CD14-positive monocyte (primary cell): ENCODE data around the gene FRMD4A. TPM values are rescaled to one million over a fixed set of nuclear protein-coding genes. Genes with fewer than 3 reads are reported as not detected.
"Not testable (repeated sequence)": the region's sequence is repeated elsewhere in the genome, so short reads cannot be mapped to it uniquely, and the experiment has no call there.

Experiments used
- DNase-seq, 3 donors: peaks; one replicate each; pipeline ENCODE4 v3.0.0-alpha.2; 2011 to 2022
- H2AFZ ChIP-seq: 2 replicates; pipeline ENCODE4 v1.6.0; 2012; ENCODE audit warnings: mild to moderate bottlenecking, low read depth, low read length, inconsistent platforms; ENCODE audit not compliant: insufficient read depth, poor library complexity, severe bottlenecking
- H3K27ac ChIP-seq, 2 donors: 1 replicate in 1 of 2; 2 replicates in 1 of 2; pipeline ENCODE4 v1.5.1; 2012 to 2013; ENCODE audit warnings: low read length in 2 of 2, control low read depth in 1 of 2, inconsistent platforms in 1 of 2, low read depth in 1 of 2, mild to moderate bottlenecking in 1 of 2
- H3K27me3 ChIP-seq, 2 donors: one replicate each; pipeline versions ENCODE4 v1.6.0 to v1.6.1; 2011 to 2013; ENCODE audit warnings: low read length in 2 of 2; ENCODE audit not compliant: control insufficient read depth in 2 of 2, insufficient read depth in 2 of 2
- H3K36me3 ChIP-seq, 2 donors: replicated peaks in 1 of 2; 1 replicate in 1 of 2; 2 replicates in 1 of 2; pipeline versions ENCODE4 v1.5.1 to v1.6.1; 2012 to 2013; ENCODE audit warnings: low read length in 2 of 2, control low read depth in 1 of 2, inconsistent platforms in 1 of 2, mild to moderate bottlenecking in 1 of 2; ENCODE audit not compliant: insufficient read depth in 2 of 2, control insufficient read depth in 1 of 2
- H3K4me1 ChIP-seq, 2 donors: 1 replicate in 1 of 2; 2 replicates in 1 of 2; pipeline versions ENCODE4 v1.5.1 to v1.6.1; 2012 to 2013; ENCODE audit warnings: low read length in 2 of 2, control low read depth in 1 of 2, inconsistent platforms in 1 of 2, mild to moderate bottlenecking in 1 of 2, moderate library complexity in 1 of 2; ENCODE audit not compliant: insufficient read depth in 2 of 2, control insufficient read depth in 1 of 2
- H3K4me2 ChIP-seq: replicated peaks from 2 replicates; pipeline ENCODE3; 2012; ENCODE audit warnings: low read length, moderate library complexity, mild to moderate bottlenecking; ENCODE audit not compliant: poor library complexity, severe bottlenecking; ENCODE audit errors: extremely low read depth
- H3K4me3 ChIP-seq, 3 experiments: fragments of 200-600 bp in 1 of 3; sonication (generic) in 1 of 3; replicated peaks in 1 of 3; 1 replicate in 2 of 3; 2 replicates in 1 of 3; pipeline ENCODE4 v1.5.1; 2011 to 2013; ENCODE audit warnings: low read length in 3 of 3, mild to moderate bottlenecking in 3 of 3, control low read depth in 2 of 3, low read depth in 2 of 3, inconsistent platforms in 1 of 3, moderate library complexity in 1 of 3
- H3K79me2 ChIP-seq: 2 replicates; pipeline ENCODE4 v1.6.0; 2012; ENCODE audit warnings: mild to moderate bottlenecking, control low read depth, inconsistent platforms, low read length, moderate library complexity; ENCODE audit not compliant: insufficient read depth
- H3K9ac ChIP-seq: 2 replicates; pipeline ENCODE4 v1.6.0; 2017; ENCODE audit warnings: low read length, mild to moderate bottlenecking; ENCODE audit not compliant: insufficient read depth, poor library complexity, severe bottlenecking
- H3K9me3 ChIP-seq, 2 donors: replicated peaks in 1 of 2; 1 replicate in 1 of 2; 2 replicates in 1 of 2; pipeline versions ENCODE4 v1.5.1 to v1.6.1; 2012 to 2013; ENCODE audit warnings: low read length in 2 of 2, control low read depth in 1 of 2; ENCODE audit not compliant: control insufficient read depth in 1 of 2, insufficient read depth in 1 of 2
- H4K20me1 ChIP-seq: 2 replicates; pipeline ENCODE4 v1.6.0; 2012; ENCODE audit warnings: mild to moderate bottlenecking, low read length, control low read depth, moderate library complexity; ENCODE audit not compliant: insufficient read depth
- H3K27ac Mint-ChIP-seq, 7 donors: one replicate each; pipeline ENCODE4 v1.8.0; 2020; ENCODE audit warnings: mild to moderate bottlenecking in 7 of 7, mixed read lengths in 7 of 7, moderate library complexity in 6 of 7, inconsistent platforms in 2 of 7
- H3K27me3 Mint-ChIP-seq, 3 donors: one replicate each; pipeline ENCODE4 v1.8.0; 2021 to 2022; ENCODE audit warnings: low read depth in 3 of 3, mild to moderate bottlenecking in 3 of 3, mixed read lengths in 3 of 3, moderate library complexity in 3 of 3, inconsistent platforms in 1 of 3
- H3K36me3 Mint-ChIP-seq, 2 donors: one replicate each; pipeline ENCODE4 v1.8.0; 2020; ENCODE audit warnings: mixed read lengths in 2 of 2, inconsistent platforms in 1 of 2, mild to moderate bottlenecking in 1 of 2
- H3K4me1 Mint-ChIP-seq: one replicate; pipeline ENCODE4 v1.8.0; 2020; ENCODE audit warnings: mild to moderate bottlenecking, mixed read lengths
- H3K4me3 Mint-ChIP-seq, 2 donors: one replicate each; pipeline ENCODE4 v1.8.0; 2020; ENCODE audit warnings: mild to moderate bottlenecking in 2 of 2, mixed read lengths in 2 of 2, moderate library complexity in 1 of 2
- H3K9me3 Mint-ChIP-seq, 7 donors: one replicate each; pipeline ENCODE4 v1.8.0; 2020 to 2022; ENCODE audit warnings: mixed read lengths in 7 of 7, mild to moderate bottlenecking in 6 of 7, moderate library complexity in 6 of 7, inconsistent platforms in 2 of 7
- CTCF ChIP-seq: fragments of 200-600 bp; IDR thresholded peaks from one replicate; pipeline ENCODE4 v1.8.0; 2022; ENCODE audit warnings: antibody characterized with exemption, mild to moderate bottlenecking
- WGBS: methylation state at CpG from one replicate; pipeline ENCODE4 v1.1.5; 2013; ENCODE audit warnings: missing lambda C conversion rate; ENCODE audit not compliant: insufficient coverage; 5-methylcytosine and 5-hydroxymethylcytosine counted together
- intact Hi-C, 2 donors: fragments of 100-400 bp; cut with micrococcal nuclease; formaldehyde crosslinking; loops; one replicate each; pipeline versions ENCODE4 v1.15.0 to v1.15.1; 2023
- polyA plus RNA-seq, 3 donors: library from polyadenylated mRNA; depleted of rRNA in 1 of 3; unstranded in 2 of 3; stranded (reverse) in 1 of 3; fragments of 300-500 nt in 2 of 3; fragments of >200 nt in 1 of 3; fragmentation: Illumina TruSeq in 2 of 3; gene quantifications; 1 replicate in 2 of 3; 2 replicates in 1 of 3; pipeline ENCODE4 v1.2.3, GENCODE V29; 2012 to 2021

The FRMD4A gene
- polyA plus RNA-seq, 3 donors: 0.12 TPM; not detected in 2

- intact Hi-C loops: no loop called here
These were observed 125.5 kb downstream of the FRMD4A start for GRCh38 chr10:14205233-14205632.

GRCh38 chr10:14200698-14201544 lies 129.8 kb downstream of the FRMD4A start:
- no peaks in the 10 kb centered on the region for H3K9me3 Mint-ChIP-seq
- no peaks in the 10 kb centered on the region for H3K4me1 ChIP-seq
- DNase-seq: no peak
- peak overlapping the region in 2 of 7 donors; percentile 14 to 23 for H3K27ac Mint-ChIP-seq
- peaks cover under 1 to 4% of the 10 kb centered on the region in 2 donors for H3K27me3 ChIP-seq
- 65% methylated on average over 9 of the region's 16 CpGs for WGBS
- no peaks in the 10 kb centered on the region for H3K79me2 ChIP-seq
- TF ChIP-seq CTCF: no peak
- no peaks in the 10 kb centered on the region for H3K4me1 Mint-ChIP-seq
- no peak overlapping the region for H3K4me3 Mint-ChIP-seq
- intact Hi-C loops: no loop called here
- no peak overlapping the region for H3K9ac ChIP-seq
- no peaks in the 10 kb centered on the region for H4K20me1 ChIP-seq
- no peaks in the 10 kb centered on the region for H3K36me3 ChIP-seq
- H3K9me3 ChIP-seq: no peaks in the 10 kb centered on the region
- H3K27me3 Mint-ChIP-seq: peaks cover 14 to 32% (median 19%) of the 10 kb centered on the region in 3 donors
- no peak overlapping the region for H2AFZ ChIP-seq
- H3K27ac ChIP-seq: no peak overlapping the region
- H3K4me2 ChIP-seq: no peak overlapping the region
- H3K36me3 Mint-ChIP-seq: no peaks in the 10 kb centered on the region
- H3K4me3 ChIP-seq: no peak overlapping the region

More at GRCh38 chr10:14205233-14205632, 125.5 kb downstream of the FRMD4A start:
- Histone ChIP-seq H3K36me3 (no peaks in the 10 kb centered on the region), H3K9ac (no peak overlapping the region), H3K4me2 (no peak overlapping the region), H4K20me1 (no peaks in the 10 kb centered on the region), H3K4me1 (no peaks in the 10 kb centered on the region), H3K9me3 (no peaks in the 10 kb centered on the region), H3K4me3 (no peak overlapping the region), H3K27ac (no peak overlapping the region), H2AFZ (no peak overlapping the region), H3K79me2 (no peaks in the 10 kb centered on the region), H3K27me3 (no peaks in the 10 kb centered on the region)
- no peak for TF ChIP-seq CTCF
- no peak overlapping the region for H3K27ac Mint-ChIP-seq
- peaks cover 5 to 22% (median 13%) of the 10 kb centered on the region in 3 donors for H3K27me3 Mint-ChIP-seq
- no peaks in the 10 kb centered on the region for H3K4me1 Mint-ChIP-seq
- no peak overlapping the region for H3K4me3 Mint-ChIP-seq
- peaks cover 0 to 2% (median 0%) of the 10 kb centered on the region in 7 donors for H3K9me3 Mint-ChIP-seq
- no peaks in the 10 kb centered on the region for H3K36me3 Mint-ChIP-seq
- 100% methylated on average over 3 of the region's 4 CpGs for WGBS
- no peak for DNase-seq

GRCh38 chr10:14199098-14199497 lies 131.6 kb downstream of the FRMD4A start:
- intact Hi-C loops, H3K27ac Mint-ChIP-seq, H3K9ac ChIP-seq, H3K4me1 Mint-ChIP-seq, H3K4me3 Mint-ChIP-seq, H3K27ac ChIP-seq, H3K9me3 Mint-ChIP-seq, H3K9me3 ChIP-seq, H4K20me1 ChIP-seq, H3K79me2 ChIP-seq, H2AFZ ChIP-seq, H3K36me3 Mint-ChIP-seq, H3K27me3 ChIP-seq, H3K4me1 ChIP-seq, H3K36me3 ChIP-seq, DNase-seq, H3K4me2 ChIP-seq, H3K4me3 ChIP-seq: not testable (repeated sequence)
- 100% methylated on average over 3 of the region's 4 CpGs for WGBS
- H3K27me3 Mint-ChIP-seq: peaks cover 14 to 35% (median 19%) of the 10 kb centered on the region in 3 donors
